Activated CD8-positive, alpha-beta T cell treated with anti-CD3 and anti-CD28 coated beads for 36 hours (primary cell): ENCODE results near the gene DEFB129. TPM values are rescaled to one million over a fixed set of nuclear protein-coding genes. Genes with fewer than 3 reads are reported as not detected.
A peak's percentile ranks its signal among the peaks of the same experiment; 100 is the strongest.
"Not testable (repeated sequence)": the region's sequence is repeated elsewhere in the genome, so short reads cannot be mapped to it uniquely, and the experiment has no call there.

ENCODE experiments used
- ATAC-seq: fragments of 200-7000 bp; cut with Tn5 transposase; one replicate; pipeline ENCODE4 v1.10.0; 2021; ENCODE audit warnings: mild to moderate bottlenecking, moderate library complexity
- CTCF ChIA-PET: fragments of 350-600 bp; sonication (Branson Sonifier 250); formaldehyde crosslinking; loops from one replicate; lab custom pipeline; 2021; ENCODE audit warnings: antibody characterized with exemption; lab: Charles Lee
- POLR2A ChIA-PET: fragments of 350-600 bp; sonication (Branson Sonifier 250); formaldehyde crosslinking; loops from one replicate; lab custom pipeline; 2021; ENCODE audit warnings: antibody characterized with exemption; lab: Charles Lee
- DNase-seq: peaks from one replicate; pipeline ENCODE4 v3.0.0-alpha.2; 2020
- H3K27ac Mint-ChIP-seq: one replicate; pipeline ENCODE4 v1.8.0; 2021; ENCODE audit warnings: mild to moderate bottlenecking, mixed read lengths
- H3K27me3 Mint-ChIP-seq: one replicate; pipeline ENCODE4 v1.8.0; 2021; ENCODE audit warnings: mixed read lengths
- H3K36me3 Mint-ChIP-seq: one replicate; pipeline ENCODE4 v1.8.0; 2021; ENCODE audit warnings: low read depth, mixed read lengths
- H3K4me1 Mint-ChIP-seq: one replicate; pipeline ENCODE4 v1.8.0; 2021; ENCODE audit warnings: low read depth, mixed read lengths
- H3K4me3 Mint-ChIP-seq: one replicate; pipeline ENCODE4 v1.8.0; 2021; ENCODE audit warnings: mild to moderate bottlenecking, moderate library complexity, mixed read lengths
- H3K9me3 Mint-ChIP-seq: one replicate; pipeline ENCODE4 v1.8.0; 2021; ENCODE audit warnings: mixed read lengths
- intact Hi-C: fragments of 100-400 bp; cut with micrococcal nuclease; formaldehyde crosslinking; loops from one replicate; pipeline ENCODE4 v1.10.0; 2022
- total RNA-seq, 2 experiments: library from RNA; stranded (reverse); gene quantifications; one replicate each; pipeline ENCODE4 v1.2.3, GENCODE V29; 2021
- TF ChIP-seq, protein P1 (sequence below): fragments of 200-600 bp; IDR thresholded peaks from one replicate; pipeline ENCODE4 v1.8.0; 2022; ENCODE audit warnings: antibody characterized with exemption, mild to moderate bottlenecking

DEFB129 gene
- total RNA-seq, 2 experiments from 2014 or later, result not detected

DNA sequence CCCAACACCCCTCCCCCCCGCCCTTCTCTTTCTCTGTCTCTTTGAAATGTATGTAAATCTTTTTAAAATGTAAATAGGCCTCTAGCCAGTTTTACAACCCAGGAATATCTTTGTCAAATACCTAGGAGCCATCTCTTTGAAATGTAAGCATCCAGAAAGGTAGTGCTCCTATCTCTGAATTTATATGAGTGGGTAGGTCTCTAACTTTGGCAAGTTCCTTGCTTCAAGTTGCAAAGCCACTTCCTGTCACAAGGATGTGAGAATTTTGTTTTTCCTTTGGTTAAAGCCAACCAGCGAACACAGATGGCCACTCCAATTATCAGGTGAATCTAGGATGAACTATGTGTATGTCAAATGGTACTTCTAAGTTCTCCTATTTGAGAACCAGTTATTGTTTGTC is 24.3 kb downstream of the DEFB129 start:
- TF ChIP-seq, protein P1, sequence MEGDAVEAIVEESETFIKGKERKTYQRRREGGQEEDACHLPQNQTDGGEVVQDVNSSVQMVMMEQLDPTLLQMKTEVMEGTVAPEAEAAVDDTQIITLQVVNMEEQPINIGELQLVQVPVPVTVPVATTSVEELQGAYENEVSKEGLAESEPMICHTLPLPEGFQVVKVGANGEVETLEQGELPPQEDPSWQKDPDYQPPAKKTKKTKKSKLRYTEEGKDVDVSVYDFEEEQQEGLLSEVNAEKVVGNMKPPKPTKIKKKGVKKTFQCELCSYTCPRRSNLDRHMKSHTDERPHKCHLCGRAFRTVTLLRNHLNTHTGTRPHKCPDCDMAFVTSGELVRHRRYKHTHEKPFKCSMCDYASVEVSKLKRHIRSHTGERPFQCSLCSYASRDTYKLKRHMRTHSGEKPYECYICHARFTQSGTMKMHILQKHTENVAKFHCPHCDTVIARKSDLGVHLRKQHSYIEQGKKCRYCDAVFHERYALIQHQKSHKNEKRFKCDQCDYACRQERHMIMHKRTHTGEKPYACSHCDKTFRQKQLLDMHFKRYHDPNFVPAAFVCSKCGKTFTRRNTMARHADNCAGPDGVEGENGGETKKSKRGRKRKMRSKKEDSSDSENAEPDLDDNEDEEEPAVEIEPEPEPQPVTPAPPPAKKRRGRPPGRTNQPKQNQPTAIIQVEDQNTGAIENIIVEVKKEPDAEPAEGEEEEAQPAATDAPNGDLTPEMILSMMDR, result no peak
- Mint-ChIP-seq H3K4me1 (peaks cover 8% of the 10 kb centered on the region), H3K4me3 (no peak overlapping the region), H3K27me3 (no peaks in the 10 kb centered on the region), H3K36me3 (no peaks in the 10 kb centered on the region), H3K9me3 (no peaks in the 10 kb centered on the region), H3K27ac (no peak overlapping the region)
- intact Hi-C loops, result no loop called here
- DNase-seq (no peak), ATAC-seq (no peak)
- CTCF ChIA-PET, result no interaction called here
- POLR2A ChIA-PET, result no interaction called here

DNA sequence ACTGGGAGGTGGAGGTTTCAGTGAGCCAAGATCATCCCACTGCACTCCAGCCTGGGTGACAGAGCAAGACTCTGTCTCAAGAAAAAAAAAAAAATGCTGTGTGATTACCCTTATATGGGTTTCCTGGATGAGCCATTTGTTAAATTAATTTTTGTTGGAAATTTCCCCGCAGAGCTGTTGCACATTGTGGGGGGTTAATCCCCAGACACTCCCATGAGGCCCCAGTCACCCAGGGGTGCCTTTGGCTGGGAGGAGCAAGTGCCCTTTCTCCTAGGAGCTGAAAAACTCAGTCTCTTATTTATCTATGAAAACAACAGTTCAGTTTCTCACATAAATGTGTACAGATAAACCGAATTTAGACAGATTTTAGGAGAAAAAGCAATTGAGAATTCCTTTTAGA is 25.7 kb downstream of the DEFB129 start:
- POLR2A ChIA-PET, result no interaction called here
- CTCF ChIA-PET, result interaction anchor here (0.7 to 1.9 kb wide), 3 partner anchors 11 to 14 kb away, joined by 3 to 8 read pairs (median 4); no protein-coding TSS in a partner anchor
- intact Hi-C loops, result no loop called here
- TF ChIP-seq, protein P1, result no peak
- no peak overlapping the region for H3K4me3 Mint-ChIP-seq
- no peak overlapping the region for H3K27ac Mint-ChIP-seq
- no peaks in the 10 kb centered on the region for H3K9me3 Mint-ChIP-seq
- ATAC-seq (no peak), DNase-seq (no peak)
- H3K4me1 Mint-ChIP-seq, result peaks cover 8% of the 10 kb centered on the region
- peaks cover 2% of the 10 kb centered on the region for H3K27me3 Mint-ChIP-seq
- no peaks in the 10 kb centered on the region for H3K36me3 Mint-ChIP-seq

DNA sequence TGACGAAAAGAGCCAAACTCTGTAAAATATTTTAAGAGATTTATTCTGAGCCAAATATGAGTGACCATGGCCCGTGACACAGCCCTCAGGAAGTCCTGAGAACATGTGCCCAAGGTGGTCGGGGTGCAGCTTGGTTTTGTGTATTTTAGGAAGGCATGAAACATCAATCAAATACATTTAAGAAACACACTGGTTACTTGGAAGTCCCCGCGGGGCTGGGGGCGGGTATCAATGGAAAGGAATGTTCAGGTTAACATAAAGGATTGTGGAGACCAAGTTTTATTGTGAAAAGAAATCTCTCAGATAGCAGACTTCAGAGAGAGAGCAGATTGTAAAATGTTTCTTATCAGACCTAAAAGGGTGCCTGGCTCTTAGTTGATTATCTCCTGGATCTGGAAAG is 26.4 kb downstream of the DEFB129 start:
- peaks cover 11% of the 10 kb centered on the region for H3K4me1 Mint-ChIP-seq
- H3K27me3 Mint-ChIP-seq, intact Hi-C loops, H3K36me3 Mint-ChIP-seq, ATAC-seq, H3K27ac Mint-ChIP-seq, DNase-seq, H3K4me3 Mint-ChIP-seq, H3K9me3 Mint-ChIP-seq, POLR2A ChIA-PET: not testable (repeated sequence)
- CTCF ChIA-PET, result interaction anchor here (0.7 to 1.9 kb wide), 3 partner anchors 12 to 14 kb away, joined by 3 to 8 read pairs (median 4); no protein-coding TSS in a partner anchor

DNA sequence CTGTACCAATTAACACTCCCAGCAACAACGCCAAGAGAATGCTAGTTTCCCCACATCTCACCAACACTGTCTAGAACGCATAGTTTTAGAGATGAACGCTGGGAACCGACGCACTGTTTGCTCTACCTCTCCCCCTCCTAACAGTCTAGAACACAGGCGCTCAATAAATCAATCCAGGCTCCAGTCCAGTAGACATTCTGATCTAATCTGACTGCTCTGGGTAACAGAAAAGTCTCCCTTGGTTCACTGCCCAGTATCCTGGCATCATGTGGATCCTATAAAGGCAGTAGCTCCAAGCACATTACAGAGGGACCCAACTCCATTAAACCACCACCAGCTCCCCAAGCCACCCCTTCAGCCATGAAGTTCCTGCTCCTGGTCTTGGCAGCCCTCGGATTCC is 30.4 kb downstream of the DEFB129 start, which contains the start of gene DEFB132:
Gene DEFB132, plus strand, starts transcription at position 306 of the 400 bp plus-strand sequence. Its CDS starts 55 bp downstream, at position 361.
- POLR2A ChIA-PET, result interaction anchor here (1.3 kb wide), 1 partner anchor 17 kb away, joined by 3 read pairs; no protein-coding TSS in a partner anchor
- Mint-ChIP-seq H3K4me1 (peaks cover 10% of the 10 kb centered on the region), H3K27ac (no peak within 1 kb of the TSS)

DNA sequence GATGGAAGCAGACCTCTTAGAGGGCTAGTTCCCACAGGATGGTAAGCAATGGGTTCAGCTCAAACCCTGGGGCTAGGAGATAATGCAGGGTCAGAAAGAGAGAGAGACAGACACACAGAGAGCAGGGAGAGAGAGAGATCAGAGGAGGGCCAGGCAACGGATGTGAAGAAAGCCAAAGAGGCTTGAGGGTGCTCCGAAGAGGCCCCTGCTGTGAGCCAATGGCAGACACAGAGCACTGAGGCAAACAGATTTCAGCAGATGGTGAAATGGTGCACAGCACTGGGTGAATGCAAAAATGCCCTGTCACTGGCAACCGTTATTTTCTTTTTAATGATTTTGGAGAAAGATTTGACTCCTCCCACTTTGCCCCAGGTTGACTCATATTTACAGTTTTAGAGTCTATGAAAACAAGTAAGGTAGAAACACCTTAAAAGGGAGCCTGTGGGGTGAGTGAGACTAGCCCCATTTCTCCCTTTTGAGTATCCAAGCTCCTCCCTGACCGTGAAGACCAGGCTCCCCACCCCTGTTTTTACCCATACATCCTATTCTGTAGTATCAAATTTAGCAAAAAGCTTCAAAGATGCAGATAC is 31.3 kb downstream of the DEFB129 start:
- peaks cover 10% of the 10 kb centered on the region for H3K4me1 Mint-ChIP-seq
- intact Hi-C loops, result no loop called here
- DNase-seq (peak; percentile 7), ATAC-seq (peak; percentile 69)
- H3K36me3 Mint-ChIP-seq, result no peaks in the 10 kb centered on the region
- peaks cover 2% of the 10 kb centered on the region for H3K27me3 Mint-ChIP-seq
- ChIA-PET CTCF (interaction anchor here (0.9 to 3.7 kb wide), 7 partner anchors 8 to 72 kb away, joined by 3 to 18 read pairs (median 4); partner anchors contain the start of gene DEFB129), POLR2A (interaction anchor here (1.3 kb wide), 1 partner anchor 18 kb away, joined by 3 read pairs; no protein-coding TSS in a partner anchor)
- H3K27ac Mint-ChIP-seq, result no peak overlapping the region
- no peak overlapping the region for H3K4me3 Mint-ChIP-seq
- no peaks in the 10 kb centered on the region for H3K9me3 Mint-ChIP-seq
- TF ChIP-seq, protein P1, result no peak

More for the DNA sequence above, 30.4 kb downstream of the DEFB129 start, which contains the start of gene DEFB132:
- TF ChIP-seq, protein P1, result no peak
- H3K9me3 Mint-ChIP-seq, result no peaks in the 10 kb centered on the region
- DNase-seq (no peak), ATAC-seq (no peak)
- intact Hi-C loops, result no loop called here
- peaks cover 2% of the 10 kb centered on the region for H3K27me3 Mint-ChIP-seq
- H3K36me3 Mint-ChIP-seq, result no peaks in the 10 kb centered on the region
- no peak within 1 kb of the TSS for H3K4me3 Mint-ChIP-seq
- CTCF ChIA-PET, result interaction anchor here (0.5 to 3.7 kb wide), 3 partner anchors 9 to 73 kb away, joined by 4 to 18 read pairs (median 11); no protein-coding TSS in a partner anchor
